GM21390 (cell line): ENCODE results near the gene SUN2.

ENCODE experiments used
- ATAC-seq: cut with Tn5 transposase; IDR thresholded peaks from one replicate; pipeline ENCODE4 v1.9.1; 2021; ENCODE audit not compliant: unreplicated experiment

Gene SUN2

DNA sequence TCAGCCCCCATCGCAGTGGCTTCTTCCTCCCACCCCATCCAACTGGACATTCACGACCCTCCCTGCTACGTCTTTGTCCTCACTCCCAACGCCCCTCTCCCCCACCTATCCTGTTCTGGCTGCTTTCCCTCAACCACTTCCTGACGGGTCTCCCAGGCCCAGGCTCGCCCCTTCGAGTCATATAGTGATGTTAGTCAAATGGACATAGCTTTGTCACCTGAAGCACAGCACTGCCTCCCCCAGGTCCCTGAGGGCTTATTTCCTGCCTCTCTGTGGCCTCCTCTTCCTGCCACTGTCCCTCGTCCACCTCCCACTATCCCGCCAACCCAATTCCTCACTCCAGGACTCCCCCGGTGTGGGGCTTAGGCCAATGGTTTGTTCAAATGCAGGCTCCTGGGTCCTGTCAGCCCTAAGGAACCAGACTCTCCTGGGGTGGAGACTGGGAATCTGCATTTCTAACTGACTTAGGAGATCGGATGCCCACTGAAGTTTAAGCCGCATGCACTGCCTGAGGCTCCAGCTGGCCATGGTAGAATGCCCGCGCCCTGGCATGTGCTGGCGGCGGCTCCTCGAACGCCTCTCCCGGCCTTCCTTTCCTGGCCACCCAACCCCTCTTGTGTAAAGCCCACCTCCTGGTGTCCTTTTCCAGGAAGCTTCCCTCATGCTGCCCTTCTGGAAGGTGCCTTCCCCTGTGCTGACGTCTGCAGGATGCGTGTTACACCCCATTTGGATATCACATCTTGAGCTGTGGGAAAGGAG, 18.3 kb downstream of the SUN2 start:
- no peak for ATAC-seq

DNA sequence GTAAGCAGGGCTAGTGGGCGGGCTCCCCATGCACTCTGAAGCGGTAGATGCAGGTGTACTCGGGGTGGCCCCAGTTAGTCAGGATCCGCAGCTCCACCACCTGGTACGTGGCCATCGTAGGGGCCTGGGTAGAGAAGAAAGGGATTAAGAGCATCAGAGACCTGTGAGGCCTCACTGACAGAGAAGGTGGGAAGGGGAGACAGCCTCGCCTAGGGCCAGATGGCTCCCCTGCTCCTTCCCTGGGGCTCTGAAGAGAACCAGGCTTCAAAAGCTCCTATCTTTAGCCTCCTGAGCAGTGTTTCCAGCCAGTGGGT, 19.6 kb downstream of the SUN2 start:
- no peak for ATAC-seq

DNA sequence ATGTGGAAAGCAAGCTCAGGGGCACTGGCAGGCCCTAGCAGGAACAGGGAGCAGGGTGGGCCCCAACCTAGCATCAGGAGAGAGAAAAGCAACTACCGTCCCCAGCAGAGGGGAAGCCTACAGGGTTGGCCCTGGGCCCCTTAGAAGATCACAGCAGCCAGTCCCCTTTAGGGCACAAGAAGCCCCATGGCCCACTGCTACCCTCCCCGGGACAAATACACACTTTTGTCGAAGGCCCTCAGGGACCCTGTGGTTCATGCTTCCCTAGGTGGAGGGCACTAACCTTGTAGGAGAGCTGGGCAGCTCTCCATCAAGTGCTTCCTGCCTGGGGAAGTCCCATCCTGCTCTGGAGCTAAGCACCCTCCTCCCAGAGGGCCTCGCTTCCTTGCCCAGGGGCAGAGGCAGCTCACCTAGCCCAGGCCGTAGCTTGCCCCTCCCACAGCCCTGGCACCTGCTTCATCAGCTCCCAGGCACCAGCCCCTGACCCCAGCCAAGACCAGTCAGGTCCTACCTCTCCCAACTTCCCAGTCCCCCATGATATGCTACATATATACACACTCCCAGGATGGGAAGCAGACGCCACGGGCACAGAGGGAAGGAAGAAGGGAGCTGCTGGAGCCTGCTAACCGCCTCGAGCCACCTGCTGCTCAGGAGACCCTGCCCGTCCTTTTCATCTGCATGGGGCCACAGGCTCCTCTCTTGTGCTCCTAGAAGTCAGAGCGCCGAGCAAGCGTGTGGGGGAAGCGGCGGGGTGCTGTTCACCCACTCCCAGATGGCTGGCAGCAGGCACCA, 20.1 kb downstream of the SUN2 start:
- ATAC-seq = no peak

DNA sequence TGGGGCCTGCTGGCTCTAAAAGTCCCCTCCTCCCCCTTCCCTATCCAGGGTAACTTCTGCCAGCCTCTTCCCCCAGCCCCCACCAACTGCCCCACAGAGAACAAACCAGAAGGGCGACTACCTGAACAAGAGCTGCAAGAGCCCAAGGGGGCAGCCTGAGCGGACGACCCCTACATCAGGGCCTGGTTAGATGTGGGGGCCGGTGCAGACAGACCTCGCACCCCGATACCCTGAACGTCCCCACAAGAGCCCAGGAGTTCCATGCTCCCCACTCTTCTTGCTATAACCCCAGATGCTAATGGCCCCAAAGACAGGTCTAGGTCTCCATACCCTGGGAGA, 20.7 kb downstream of the SUN2 start:
- ATAC-seq = no peak

DNA sequence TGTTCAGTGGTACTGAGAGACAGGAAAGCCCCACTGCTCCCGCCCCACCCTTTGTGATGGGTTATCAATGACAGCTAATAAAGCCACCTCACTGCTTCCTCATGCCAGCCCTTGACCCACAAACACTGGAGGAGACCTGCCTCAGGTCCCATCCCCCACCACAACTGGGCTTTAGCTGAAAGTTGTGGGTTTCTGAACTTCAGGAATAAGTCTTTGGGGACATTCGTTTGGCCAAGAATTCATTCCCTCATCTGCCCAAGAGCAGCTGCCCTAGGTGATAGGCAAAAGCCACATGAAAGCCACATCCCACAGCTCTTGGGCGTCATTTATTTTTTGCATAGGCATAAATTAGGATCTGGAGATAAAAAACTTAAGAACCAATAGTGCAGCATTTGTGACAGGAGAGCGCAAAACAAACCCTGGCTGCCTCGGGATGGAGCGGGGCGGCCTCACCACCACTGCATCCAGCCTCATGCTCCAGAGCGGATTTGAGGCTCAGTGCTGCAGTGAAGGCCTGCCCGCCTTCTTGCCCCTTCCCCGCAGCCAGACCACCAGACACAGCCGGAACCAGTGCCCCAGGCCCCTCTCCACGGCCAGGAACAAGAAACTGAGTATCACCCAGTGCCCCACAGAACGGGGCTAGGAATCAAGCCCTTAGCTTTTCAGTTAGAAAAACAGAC, 21.2 kb downstream of the SUN2 start:
- no peak for ATAC-seq

DNA sequence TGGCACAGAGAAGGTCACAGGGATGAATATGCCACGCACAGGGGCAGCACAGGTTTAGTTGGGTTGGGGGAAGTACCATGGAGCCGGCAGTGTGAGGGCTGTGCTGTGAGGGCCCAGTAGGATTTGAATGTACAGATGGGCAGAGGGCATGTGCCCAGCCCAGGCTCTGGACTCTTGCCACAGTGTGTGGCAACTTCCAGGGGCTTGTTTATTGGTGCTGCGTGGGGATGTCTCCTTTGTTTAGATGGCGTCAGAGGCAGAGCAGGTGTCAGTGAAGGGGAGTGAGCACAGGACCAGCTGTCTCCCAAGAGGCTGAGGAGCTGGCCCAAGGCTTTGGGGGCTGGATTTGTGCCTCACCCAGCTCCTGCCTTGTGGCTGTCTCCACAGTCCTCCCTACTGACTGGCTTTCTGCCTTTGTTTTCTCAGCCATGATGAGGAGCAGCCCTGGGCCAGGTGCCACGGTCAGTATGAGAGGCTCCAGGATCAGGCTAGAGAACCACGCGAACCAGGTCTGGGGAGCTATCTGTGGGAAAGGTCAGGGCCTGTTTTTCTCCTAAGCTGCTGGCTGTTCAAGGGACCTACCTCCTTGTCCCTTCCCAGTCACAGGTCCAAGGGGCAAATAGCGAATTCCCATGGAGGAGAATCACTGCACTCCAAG, 21.9 kb downstream of the SUN2 start:
- ATAC-seq = no peak

DNA sequence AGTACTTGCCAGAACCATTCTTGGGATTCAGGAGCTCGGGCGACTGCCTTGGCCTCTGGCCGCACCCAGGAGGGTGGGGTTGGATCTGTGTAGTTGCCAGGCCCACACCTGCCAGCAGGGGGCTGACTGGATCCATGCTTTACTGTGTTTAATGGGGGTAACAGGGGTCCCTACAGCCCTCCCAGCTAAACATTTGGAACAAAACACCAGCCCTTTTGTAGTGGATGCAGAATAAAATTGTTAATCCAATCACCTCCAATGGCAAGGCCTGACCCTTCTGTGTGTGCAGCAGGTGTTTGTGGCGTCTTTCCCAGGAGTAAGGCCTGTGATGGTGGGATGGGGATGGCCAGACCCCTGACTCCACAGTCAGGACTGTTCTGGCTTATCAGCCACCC, 22.5 kb downstream of the SUN2 start:
- no peak for ATAC-seq

DNA sequence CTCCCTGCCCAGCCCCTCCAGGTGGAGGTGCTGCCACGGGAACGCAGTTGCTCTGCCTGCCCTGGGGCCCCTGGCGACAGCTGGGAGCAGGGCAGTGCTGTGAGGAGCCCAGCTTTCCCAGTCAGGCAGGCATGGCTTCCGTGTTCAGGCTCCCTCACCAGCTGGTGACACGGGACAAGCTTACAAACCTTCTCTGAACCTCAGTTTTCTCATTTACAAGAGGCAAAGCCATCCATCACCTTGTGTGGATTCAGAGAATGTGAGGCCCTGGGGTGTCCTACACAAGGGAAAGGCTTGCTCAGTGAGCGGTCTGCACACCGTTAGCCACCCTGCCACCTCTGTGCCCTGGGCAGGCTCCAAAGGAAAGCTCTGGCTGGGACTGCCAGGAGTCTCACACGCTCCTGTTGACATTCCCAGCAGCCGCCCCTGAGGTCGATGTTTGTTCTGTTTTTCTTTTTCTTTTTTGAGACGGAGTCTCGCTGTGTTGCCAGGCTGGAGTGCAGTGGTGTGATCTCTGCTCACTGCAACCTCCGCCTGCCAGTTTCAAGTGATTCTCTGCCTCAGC, 23.5 kb downstream of the SUN2 start:
- ATAC-seq = no peak

DNA sequence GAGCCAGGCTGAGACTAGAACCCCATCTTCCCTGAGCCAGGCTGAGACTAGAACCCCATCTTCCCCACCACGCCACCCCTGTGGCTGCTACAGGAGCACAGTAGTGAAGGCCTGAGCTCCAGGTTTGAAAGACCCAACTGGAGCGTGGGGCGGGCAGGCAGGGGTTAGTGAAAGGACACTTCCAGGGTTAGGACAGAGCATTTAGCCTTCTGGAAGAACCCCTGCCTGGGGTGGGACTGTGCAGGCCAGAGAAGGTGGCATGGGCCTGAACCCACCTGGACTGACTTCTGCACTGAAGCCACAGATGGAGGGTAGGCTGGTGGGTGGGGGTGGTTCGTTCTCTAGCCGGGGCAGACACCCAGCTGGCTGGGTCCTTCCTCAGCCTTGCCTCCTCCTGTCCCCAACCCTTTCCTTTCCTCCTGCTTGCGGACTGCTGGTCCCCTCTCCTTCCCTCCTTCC, 24.1 kb downstream of the SUN2 start:
- ATAC-seq = no peak

DNA sequence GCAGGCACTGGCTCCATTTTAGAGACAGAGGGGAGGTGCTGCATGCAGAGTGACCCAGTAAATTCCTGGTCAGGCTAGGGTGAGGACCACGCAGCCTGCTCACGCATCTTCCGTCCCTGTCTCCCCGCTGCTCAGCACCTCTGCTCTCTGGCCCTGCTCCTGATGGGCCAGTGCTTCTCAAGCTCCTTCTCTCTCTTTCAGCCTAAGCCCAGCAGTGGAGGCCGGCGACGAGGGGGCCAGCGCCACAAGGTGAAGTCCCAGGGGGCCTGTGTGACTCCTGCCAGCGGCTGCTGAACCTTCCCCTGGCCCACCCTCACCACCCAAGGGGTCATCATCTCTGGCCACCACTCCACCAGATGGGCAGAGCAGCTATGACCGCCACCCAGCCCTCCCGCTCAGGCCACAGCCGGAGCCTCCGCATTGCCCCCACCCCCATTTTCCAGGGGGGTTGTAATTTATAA, 25.4 kb downstream of the SUN2 start:
- no peak for ATAC-seq

DNA sequence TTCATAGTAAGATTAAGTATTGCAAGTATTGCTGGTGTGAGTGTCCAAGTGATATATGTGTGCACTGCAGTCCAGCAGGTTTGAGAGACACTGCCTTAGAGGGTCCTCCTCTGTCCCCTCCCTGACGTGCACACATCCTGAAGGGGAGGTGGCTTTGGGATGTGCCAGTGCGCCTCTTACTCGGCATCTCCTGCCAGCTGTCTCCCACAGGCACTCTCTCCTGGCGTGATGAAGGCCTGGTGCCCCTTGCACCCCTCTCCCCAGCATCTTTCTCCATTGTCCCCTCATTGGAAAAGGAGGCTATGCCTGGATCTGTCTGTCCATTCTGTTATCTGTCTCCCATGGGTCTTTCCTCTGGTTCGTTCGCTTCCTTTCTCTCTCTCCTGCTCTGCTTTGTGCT, 25.9 kb downstream of the SUN2 start:
- no peak for ATAC-seq

DNA sequence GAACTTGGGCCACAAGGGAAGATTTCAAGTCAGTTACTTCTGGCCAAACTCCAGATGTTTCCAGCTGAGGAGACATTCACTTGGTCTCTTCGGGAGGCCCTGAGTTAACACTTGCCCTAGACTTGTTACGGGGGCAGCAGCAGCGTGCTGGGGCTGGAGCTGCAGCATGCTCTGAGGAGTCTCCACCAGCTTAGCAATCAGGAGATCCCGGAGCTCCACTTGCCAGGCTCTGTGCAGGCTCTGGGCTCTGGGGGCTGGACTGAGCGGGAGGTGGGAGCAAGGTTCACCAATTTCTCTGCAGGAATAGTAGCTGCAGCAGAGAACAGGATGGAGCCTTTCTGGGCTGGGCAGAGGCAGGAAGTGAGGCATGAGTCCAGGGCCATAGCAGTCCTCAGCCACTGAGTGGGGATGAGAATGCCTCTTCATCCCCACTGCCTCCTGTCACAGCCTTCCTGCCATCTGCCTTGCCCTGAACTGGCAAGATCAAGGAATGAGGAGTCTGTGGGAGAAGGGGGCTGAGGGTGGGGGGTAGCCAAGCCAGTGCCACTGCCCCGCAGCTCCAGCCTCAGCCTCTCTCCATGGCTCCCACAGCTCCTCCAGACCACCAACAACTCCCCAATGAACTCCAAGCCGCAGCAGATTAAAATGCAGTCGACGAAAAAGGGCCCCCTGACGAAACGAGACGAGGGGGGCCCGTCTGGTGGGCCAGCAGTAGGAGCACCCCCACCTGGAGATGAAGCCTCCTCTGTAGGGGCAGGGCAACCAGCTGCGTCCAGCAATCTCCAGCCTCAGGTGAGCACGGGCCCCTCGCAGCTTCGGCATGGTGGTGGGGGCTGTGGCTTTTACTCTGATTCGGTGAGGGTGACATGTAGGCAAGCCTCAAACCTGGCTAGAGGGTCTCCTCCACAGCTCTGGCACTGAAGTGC, 26.7 kb downstream of the SUN2 start:
- ATAC-seq = no peak

DNA sequence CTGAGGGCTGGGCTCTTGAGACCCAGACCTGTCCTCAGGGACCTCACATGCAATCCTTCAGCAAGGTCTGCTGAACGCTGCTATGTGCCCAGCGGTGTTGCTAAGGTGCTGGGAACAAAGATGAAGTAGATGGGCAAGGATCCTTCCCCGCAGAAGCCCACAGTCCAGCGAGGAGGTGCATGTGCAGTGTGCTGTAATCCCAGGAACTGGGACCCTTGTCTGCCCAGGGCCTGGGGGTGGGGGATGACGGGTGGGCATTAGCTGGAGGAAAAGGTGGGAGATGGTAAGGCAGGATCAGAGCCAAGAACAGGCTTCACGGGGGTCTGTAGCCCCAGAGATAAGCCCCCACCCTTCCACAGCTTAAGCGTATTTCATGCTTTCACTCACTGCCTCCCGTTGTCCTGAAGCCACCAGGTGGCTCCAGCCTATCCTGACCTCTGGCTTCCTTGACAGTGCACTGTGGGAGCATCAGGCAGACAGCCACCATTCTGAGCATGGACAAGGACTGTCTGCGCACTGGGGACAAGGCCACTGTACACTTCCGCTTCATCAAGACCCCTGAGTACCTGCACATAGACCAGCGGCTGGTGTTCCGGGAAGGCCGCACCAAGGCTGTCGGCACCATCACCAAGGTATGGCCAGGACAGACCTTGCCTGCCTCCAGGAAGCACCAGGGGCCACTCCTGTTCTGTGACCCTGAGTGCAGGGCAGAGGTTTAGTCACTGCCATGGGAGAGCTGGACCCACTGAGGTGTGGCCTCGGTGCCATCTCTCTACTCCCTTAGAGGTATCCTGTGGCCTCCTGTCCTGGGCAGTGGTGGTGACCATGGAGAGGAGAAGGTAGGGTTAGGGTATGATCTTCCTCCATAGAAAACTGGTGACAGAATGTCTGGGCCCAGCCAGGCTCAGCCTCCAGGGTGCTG, 28.0 kb downstream of the SUN2 start:
- ATAC-seq = no peak

DNA sequence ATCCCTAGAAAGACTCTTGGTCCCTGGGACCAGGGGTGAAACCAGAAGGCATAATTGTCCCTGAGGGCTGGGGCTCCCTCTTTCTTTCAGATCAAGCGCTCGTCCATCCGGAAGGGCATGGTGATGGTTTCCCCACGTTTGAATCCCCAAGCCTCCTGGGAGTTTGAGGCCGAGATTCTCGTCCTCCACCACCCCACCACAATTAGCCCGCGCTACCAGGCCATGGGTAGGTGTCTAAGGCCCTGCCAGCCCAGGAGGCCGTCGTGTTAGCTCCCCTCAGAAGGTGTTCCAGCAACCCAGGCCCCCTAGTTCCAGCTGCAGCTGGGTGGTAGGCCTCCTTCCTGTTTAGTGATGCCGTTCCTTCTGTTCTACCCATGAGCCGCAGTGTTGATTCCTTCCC, 28.7 kb downstream of the SUN2 start:
- no peak for ATAC-seq

DNA sequence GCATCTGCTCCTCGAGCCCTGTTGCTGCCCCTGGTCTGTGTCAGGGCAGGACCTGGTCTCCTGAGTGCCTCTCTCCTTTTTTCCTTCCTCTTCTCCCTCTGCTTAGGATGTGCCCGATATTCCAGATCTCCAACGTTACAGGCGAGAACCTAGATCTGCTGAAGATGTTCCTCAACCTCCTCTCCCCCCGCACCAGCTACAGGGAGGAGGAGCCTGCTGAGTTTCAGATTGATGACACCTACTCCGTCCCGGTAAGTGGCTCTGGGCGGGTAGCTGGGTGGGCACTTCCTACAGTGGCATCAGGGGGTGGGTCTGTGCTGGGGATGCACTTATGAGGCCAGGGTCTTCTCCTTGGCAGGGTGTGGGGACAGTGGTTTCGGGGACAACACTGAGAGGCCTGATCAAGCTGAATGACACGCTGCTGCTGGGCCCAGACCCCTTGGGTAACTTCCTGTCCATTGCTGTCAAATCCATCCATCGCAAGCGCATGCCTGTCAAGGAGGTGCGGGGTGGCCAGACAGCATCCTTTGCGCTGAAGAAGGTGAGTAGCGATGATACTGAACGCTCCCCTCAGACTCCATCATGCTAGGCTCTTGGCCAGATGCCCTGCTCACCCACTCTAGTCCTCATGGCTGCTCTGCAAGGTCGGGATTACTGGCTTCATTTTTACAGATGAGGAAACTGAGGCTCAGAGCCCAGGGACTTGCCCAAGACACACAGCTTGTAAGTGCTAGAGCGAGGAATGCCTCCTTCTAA, 29.7 kb downstream of the SUN2 start:
- no peak for ATAC-seq

DNA sequence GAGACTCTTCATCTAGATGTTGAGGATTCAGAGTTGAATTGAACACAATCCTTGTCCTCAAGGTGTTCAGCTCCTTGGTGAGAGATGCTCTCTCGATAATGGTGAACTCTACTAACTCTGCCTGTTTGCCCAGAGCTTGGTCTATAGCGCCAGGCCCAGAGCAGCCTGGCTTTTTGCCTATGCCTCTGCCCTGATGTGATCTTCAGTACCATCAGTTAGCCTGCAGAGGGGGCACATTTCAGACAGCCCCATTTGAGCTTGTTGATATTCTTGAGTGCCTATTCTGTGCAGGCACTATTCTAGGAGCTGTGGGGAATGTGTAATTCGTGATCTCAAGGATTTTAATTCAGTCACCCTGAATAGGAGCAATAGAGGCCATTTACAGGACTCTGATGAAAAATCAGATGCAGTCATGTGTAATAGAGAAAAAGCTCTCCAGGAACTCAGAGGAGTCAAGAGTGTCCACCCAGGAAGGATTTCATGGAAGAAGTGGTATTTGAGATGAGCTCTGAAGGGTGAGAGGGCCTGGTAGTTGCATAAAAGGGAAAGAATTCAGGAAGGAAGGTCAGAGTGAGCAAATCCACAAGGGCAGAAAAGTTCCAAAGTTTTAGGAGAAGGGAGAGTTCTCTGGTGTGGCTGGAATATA, 30.7 kb downstream of the SUN2 start:
- ATAC-seq = no peak

DNA sequence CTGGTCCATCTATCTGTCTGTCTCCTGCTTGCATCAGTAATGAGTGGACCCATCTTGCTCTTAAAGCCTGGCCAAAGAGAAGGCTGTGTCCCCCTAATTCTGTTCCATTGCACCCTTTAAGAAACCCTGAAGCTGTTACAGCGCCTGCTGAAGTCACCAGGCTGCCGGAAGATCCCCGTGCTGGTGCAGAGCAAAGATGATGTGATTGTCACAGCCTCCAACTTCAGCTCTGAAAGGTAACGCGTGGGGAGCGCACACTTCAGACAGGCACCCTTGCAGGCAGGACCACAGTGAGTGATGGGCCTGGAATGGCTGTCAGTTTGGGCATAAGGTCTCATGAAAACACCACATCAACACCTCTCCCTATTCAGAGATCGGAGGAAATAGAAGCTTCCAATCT, 31.6 kb downstream of the SUN2 start:
- ATAC-seq = no peak

DNA sequence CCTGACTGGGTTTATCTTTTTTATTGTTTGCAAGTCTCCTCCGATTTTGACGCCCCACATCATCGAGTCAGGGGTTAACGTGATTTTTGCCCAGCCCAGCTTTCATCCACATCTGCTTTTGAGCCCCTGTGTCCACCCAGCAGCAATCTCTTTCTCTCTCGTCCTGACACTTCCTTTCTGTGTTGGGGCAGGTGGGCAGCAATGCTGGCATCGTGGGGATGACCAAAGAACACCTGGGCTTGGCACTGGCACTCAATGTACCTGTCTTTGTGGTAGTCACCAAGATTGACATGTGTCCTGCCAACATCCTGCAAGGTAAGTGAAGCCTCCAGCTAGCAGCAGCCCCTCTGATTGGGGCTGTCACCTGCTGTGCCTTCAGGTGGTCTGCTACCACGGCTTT, 34.2 kb downstream of the SUN2 start:
- no peak for ATAC-seq
